GM19099 (cell line): Measurements from ENCODE around the gene BRICD5.

Experiments used
- POLR2A ChIP-seq: IDR thresholded peaks from 3 replicates; pipeline ENCODE4 v1.6.1; 2011; ENCODE audit warnings: low read depth; ENCODE audit not compliant: insufficient read length; ENCODE audit errors: extremely low read depth

BRICD5 gene

DNA sequence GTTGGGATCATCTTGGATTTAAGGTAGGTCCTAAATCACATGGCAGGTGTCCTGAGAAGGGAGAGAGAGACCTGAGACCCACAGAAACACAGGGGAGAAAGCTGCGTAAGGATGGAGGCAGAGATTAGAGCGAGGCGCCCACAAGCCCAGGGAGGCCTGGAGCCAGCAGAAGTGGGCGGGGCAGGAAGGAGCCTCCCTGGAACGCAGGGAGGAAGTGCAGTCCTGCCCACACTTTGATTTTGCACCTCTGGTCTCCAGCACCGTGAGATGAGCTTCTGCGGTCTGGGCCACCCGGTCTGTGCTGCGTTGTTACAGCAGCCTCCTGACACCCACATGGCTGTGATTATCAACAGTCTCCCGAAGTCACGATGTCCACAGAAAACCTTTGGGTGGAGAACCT is 31.9 kb upstream of the BRICD5 start:
- no peak for TF ChIP-seq POLR2A

DNA sequence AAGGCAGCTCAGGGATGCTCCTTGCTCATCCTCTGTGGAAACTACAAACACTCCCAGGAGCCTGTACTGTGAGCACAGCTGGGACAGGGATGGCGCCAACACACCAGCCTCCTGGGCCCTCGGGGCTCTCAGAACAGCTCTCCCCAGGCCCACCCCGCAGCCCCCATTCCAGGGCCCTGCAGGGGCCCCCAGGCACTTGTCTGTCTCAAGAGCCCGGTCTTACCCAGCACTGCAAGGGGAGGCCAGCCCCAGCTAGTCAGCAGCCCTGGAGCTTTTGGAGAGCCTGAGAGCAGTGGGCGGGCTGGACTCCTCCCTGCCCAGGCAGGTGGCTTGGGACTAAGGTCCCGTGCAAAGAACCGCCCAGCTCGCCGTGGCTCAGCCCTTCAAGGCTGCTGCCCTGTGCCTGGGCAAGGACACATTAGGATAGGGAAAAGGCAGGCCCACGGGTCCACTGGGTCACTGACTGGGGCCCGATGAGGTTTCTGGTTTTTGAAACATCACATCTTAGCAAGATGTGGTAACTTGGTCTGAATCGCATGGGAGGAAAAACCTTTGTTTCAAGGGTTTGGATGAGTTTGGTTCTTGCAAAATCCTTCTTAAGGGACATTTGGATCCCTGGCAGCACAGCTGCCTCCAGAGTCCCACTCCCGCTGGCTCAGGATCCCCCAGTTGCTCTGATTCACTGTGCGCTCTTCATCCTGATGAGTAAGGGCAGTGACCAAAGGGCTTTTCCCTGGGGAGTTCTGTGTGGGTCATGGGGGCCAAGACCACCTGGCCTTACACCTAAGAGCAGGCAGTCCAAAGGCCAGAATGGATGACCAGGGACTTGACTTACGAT is 28.4 kb upstream of the BRICD5 start:
- no peak for TF ChIP-seq POLR2A

DNA sequence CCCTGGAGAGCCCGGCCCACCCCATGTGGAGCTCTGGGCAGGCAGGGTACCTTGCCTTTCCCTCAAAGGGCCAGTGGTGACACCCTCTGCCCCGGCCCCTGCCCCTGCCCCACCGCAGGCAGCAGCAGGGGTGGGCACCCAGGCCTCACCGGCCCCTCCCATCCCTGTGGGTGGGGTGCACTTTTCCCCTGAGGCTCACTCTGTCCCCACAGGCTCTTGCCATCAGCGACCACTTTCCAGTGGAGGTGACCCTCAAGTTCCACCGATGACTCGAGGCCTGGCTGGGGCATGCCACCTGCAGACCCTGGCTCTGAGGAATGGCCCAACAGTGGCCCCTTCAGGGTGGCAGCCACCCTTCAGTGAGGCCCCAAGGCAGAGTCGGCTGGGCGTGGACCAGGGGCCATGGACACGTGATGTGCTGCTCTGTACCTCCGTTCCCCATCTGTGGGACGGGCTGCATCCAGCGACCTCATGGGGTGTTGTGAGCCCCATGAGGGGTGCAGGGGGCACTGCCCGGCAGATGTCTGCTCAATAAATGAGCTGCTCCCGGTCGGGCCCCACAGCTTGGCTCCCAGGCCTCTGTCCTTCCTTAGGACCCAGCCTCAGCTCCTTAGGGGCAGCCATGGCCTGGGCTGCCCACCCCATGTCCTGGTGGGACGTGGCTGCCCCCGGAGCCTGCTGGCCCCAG is 27.6 kb upstream of the BRICD5 start:
- peak; percentile 7 for TF ChIP-seq POLR2A

DNA sequence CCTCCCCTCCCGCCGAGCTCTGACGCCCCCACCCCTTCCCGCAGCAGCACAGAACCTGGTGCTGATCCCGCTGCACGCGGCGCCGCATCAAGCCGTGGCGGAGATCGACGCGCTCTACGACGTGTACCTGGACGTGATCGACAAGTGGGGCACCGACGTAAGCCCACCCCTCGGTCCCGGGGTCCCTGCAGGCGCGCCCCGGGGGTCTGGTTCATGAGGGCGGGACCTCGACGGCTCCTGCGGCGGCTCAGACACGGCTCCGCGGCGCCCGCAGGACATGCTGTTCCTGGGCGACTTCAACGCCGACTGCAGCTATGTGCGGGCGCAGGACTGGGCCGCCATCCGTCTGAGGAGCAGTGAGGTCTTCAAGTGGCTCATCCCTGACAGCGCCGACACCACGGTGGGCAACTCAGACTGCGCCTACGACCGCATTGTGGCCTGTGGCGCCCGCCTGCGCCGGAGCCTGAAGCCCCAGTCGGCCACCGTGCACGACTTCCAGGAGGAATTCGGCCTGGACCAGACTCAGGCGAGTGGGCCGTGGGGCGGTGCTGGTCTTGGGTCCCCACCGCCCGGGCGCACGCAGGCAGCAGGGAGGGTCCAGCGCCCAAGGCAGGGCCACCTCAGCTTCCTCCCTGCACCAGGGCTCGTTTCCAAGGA is 27.0 kb upstream of the BRICD5 start:
- no peak for TF ChIP-seq POLR2A

DNA sequence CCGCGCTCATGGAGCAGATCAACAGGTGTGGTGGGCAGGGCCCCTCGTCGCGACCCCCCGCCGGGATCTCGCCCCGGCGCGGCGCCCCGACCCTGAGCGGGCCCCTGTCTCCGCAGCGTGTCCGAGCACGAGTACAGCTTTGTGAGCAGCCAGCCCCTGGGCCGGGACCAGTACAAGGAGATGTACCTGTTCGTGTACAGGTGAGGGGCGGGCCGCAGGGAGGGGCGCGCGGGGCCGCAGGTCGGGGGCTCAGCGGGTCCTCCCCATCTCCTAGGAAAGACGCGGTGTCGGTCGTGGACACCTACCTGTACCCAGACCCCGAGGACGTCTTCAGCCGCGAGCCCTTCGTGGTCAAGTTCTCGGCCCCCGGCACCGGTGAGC is 26.4 kb upstream of the BRICD5 start:
- no peak for TF ChIP-seq POLR2A

DNA sequence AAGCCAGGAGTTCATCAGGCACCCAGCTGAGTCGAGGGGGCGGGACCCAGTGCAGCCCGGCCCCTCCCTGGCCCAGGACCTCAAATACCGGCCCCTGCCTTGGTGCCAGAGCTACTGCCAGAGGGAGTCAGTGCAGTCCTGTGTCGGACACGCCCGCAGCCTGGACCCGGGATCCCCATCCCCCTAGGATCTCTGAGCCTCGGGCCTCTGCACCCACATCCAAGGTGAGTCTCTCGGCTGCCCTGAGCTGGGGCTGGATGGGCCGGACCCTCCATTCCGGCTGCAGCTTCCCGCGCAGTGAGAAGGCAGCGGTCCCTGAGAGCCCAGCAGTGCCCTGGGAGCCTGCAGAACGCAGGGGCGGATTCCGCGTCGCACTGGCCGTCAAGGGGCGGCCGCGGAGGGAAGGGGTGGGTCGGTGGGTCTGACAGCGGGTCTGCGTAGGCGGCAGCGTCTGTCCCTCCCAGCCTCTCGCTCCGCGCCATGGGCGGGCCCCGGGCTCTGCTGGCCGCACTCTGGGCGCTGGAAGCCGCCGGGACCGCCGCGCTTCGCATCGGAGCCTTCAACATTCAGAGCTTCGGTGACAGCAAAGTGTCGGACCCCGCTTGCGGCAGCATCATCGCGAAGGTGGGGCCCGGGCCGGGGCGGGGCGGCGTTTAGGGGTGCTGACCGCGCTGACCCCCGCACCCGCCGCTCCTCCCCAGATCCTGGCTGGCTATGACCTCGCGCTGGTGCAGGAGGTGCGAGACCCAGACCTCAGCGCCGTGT is 25.9 kb upstream of the BRICD5 start, which contains the start of gene DNASE1L2:
Gene DNASE1L2 (plus strand): TSS at position 108 of the 765 bp plus-strand sequence. CDS start 373 bp downstream, at position 481.
- no peak for TF ChIP-seq POLR2A

DNA sequence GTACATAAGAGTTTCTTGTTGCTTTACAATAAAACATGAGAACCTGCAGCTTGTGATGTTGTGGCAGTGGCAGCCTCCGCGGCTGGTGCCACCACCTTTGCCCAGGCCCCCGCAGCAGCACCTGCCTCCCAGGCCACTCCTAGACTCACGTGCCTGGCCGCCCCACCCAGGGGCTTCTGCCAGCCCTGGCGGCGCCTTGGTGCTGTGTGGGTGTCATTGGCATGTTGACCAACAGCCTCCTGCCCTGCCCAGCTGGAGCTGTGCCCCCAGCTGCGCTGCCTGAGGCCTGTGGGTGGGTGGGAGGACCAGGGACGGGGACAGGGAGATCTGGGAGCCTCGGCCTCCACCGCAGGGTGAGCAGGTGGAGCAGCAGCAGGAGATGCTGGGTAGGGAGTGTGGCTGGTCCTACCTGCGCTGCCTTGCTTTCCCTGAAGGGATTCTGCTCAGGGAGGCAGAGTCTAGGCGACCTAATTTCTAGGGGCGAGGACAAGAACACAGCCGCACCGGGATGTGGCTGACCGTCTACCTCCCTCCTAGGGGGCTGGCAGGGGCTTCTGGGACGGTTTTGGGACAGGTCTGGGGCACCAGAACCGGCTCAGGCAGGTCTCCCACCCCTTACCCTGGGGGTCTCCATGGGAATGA is 25.2 kb upstream of the BRICD5 start:
- TF ChIP-seq POLR2A, result no peak

DNA sequence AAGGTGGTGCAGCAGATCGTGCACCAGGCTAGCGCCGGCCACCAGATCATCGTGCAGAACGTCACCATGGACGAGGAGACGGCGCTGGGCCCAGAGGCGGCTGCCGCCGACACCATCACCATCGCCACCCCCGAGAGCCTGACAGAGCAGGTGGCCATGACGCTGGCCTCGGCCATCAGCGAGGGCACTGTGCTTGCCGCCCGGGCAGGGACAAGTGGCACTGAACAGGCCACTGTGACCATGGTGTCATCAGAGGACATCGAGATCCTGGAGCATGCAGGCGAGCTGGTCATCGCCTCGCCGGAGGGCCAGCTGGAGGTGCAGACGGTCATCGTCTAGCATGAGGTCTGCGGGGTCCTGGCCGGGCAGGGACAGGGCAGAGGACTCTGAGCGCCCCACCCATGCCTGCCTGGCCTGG is 24.6 kb upstream of the BRICD5 start:
- no peak for TF ChIP-seq POLR2A

DNA sequence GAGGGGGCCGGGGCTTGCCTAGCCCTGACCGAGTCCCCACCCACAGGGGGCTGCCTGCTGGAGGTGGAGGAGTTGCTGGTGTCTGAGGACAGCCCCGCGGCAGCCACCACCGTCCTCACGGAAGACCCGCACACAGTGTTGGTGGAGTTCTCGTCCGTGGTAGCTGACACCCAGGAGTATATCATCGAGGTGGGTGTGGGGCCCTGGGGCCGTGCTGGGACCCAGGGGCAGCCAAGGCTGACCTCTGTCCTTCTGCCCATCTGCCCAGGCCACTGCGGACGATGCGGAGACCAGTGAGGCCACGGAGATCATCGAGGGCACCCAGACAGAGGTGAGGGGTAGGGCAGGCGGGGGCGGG is 24.1 kb upstream of the BRICD5 start:
- no peak for TF ChIP-seq POLR2A

DNA sequence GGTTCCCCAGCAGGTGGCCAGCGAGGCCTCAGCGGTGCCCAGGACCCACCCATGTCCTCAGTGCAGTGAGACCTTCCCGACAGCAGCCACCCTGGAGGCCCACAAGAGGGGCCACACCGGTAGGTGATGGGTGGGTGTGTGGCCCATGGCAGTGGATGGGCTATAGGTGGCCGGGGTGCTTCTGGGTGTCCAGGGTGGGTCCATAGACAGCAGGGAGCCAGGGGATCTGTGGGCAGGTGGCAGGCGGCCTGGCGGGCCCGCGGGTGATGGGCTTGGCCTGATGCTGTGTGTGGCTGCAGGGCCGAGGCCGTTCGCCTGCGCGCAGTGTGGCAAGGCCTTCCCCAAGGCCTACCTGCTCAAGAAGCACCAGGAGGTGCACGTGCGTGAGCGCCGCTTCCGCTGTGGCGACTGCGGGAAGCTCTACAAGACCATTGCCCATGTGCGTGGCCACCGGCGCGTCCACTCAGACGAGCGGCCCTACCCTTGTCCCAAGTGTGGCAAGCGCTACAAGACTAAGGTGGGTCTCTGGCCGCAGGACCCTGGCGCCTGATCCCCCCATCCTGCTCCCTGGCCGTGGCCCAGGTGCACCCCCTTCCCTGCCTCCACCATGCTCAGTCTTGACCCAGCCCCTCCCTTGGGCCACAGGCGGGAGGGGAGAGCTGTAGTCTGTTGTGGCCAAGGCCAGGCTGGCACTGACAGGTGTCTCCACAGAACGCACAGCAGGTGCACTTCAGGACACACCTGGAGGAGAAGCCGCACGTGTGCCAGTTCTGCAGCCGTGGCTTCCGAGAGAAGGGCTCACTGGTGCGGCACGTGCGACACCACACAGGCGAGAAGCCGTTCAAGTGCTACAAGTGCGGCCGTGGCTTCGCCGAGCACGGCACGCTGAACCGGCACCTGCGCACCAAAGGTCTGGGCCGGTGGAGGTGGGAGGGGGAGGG is 23.5 kb upstream of the BRICD5 start:
- no peak for TF ChIP-seq POLR2A

DNA sequence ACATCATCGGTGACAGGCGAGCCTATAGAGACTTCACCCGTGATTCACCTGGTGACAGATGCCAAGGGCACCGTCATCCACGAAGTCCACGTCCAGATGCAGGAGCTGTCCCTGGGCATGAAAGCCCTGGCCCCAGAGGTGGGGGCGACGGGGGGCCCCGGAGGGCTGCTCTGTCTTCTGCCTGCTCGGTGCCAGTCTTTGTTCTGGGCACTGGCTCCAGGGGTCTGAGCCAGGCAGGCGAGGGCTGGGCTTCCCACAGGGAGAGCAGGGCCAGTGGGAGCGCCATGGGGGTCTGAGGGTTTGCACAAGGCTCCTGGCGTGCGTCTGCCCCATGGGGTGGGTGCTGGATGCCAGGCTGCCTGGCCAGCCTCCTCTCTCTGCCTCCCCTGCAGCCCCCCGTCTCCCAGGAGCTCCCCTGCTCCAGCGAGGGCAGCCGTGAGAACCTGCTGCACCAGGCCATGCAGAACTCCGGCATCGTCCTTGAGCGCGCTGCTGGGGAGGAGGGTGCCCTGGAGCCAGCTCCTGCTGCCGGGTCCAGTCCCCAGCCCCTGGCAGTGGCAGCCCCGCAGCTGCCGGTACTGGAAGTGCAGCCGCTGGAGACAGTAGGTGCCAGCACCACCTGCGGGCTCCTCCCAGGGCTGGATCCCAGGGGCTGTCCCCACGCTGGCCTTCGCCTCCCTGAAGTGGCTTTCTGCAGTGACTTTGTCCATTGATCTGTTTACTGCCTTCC is 22.5 kb upstream of the BRICD5 start:
- TF ChIP-seq POLR2A, result no peak

DNA sequence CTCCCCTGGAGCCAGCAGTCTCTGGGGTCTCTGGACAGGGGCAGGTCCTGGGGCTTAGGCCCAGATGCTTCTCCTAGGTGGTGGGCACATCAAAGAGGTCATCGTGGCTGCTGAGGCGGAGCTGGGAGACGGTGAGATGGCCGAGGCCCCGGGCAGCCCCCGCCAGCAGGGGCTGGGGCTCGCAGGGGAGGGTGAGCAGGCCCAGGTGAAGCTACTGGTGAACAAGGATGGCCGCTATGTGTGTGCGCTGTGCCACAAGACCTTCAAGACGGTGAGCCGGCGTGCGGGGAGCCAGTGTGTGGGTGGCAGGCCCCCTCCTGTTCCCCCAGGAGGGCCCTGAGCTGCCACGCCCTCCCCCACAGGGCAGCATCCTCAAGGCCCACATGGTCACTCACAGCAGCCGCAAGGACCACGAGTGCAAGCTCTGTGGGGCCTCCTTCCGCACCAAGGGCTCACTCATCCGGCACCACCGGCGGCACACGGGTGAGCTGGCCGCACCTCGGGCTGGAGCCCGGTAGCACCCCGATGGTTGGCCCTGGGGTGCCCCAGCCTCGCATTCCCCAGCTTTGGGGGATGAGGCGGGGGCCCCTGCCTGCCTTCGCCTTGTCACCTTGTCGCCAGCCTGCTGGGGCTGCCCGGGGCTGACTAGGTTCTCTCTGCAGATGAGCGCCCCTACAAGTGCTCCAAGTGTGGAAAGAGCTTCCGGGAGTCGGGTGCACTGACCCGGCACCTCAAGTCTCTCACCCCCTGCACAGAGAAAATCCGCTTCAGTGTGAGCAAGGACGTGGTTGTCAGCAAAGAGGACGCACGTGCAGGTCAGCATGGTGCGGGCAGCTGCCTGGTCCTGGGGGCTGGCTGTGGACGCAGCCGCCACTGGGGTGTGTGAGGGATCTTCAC is 21.7 kb upstream of the BRICD5 start:
- no peak for TF ChIP-seq POLR2A
